Naive thymus-derived CD4-positive, alpha-beta T cell (primary cell): Measurements from ENCODE around the gene CPEB2. TPM values are rescaled to one million over a fixed set of nuclear protein-coding genes. Genes with fewer than 3 reads are reported as not detected.

Source experiments
- ATAC-seq: fragments of 150-1000 bp; cut with Tn5 transposase; 2 replicates; pipeline ENCODE4 v1.10.0; 2021; ENCODE audit warnings: mild to moderate bottlenecking, moderate library complexity
- CTCF ChIA-PET: fragments of 350-600 bp; sonication (Branson Sonifier 250); formaldehyde crosslinking; loops from one replicate; lab custom pipeline; 2021; ENCODE audit warnings: antibody characterized with exemption; lab: Charles Lee
- POLR2A ChIA-PET: fragments of 350-600 bp; sonication (Branson Sonifier 250); formaldehyde crosslinking; loops from one replicate; lab custom pipeline; 2021; ENCODE audit warnings: antibody characterized with exemption, inconsistent platforms; lab: Charles Lee
- DNase-seq, 9 donors: peaks; one replicate each; pipeline versions ENCODE4 v3.0.0 to v3.0.0-alpha.2; 2020 to 2022; ENCODE audit warnings: mixed read lengths in 1 of 9
- H3K27ac ChIP-seq: one replicate; pipeline ENCODE4 v1.7.0; 2013; ENCODE audit warnings: mild to moderate bottlenecking, low read depth, low read length, moderate library complexity
- H3K27me3 ChIP-seq, 2 donors: one replicate each; pipeline ENCODE4 v1.7.0; 2013; ENCODE audit warnings: low read length in 2 of 2, mild to moderate bottlenecking in 2 of 2, moderate library complexity in 2 of 2; ENCODE audit not compliant: control insufficient read depth in 2 of 2, insufficient read depth in 2 of 2
- H3K36me3 ChIP-seq, 3 experiments: 1 replicate in 2 of 3; 2 replicates in 1 of 3; pipeline ENCODE4 v1.7.0; 2013; ENCODE audit warnings: low read length in 3 of 3, mild to moderate bottlenecking in 3 of 3, moderate library complexity in 1 of 3; ENCODE audit not compliant: insufficient read depth in 3 of 3, control insufficient read depth in 2 of 3
- H3K4me1 ChIP-seq, 2 donors: one replicate each; pipeline ENCODE4 v1.7.0; 2013; ENCODE audit warnings: low read length in 2 of 2, mild to moderate bottlenecking in 2 of 2, moderate library complexity in 1 of 2; ENCODE audit not compliant: control insufficient read depth in 2 of 2, insufficient read depth in 2 of 2
- H3K4me3 ChIP-seq: 2 replicates; pipeline ENCODE4 v1.7.0; 2013; ENCODE audit warnings: mild to moderate bottlenecking, low read length
- H3K9me3 ChIP-seq, 3 experiments: 1 replicate in 2 of 3; 2 replicates in 1 of 3; pipeline ENCODE4 v1.7.0; 2013; ENCODE audit warnings: low read length in 3 of 3; ENCODE audit not compliant: control insufficient read depth in 2 of 3
- H3K27ac Mint-ChIP-seq, 9 donors: one replicate each; pipeline ENCODE4 v1.8.0; 2020 to 2022; ENCODE audit warnings: mixed read lengths in 9 of 9, mild to moderate bottlenecking in 8 of 9, moderate library complexity in 5 of 9, inconsistent platforms in 2 of 9
- H3K27me3 Mint-ChIP-seq, 5 donors: one replicate each; pipeline ENCODE4 v1.8.0; 2021 to 2022; ENCODE audit warnings: mixed read lengths in 5 of 5, mild to moderate bottlenecking in 1 of 5
- H3K36me3 Mint-ChIP-seq, 5 donors: one replicate each; pipeline ENCODE4 v1.8.0; 2020 to 2022; ENCODE audit warnings: mixed read lengths in 5 of 5, mild to moderate bottlenecking in 3 of 5, inconsistent platforms in 1 of 5
- H3K4me1 Mint-ChIP-seq, 7 donors: one replicate each; pipeline ENCODE4 v1.8.0; 2020 to 2022; ENCODE audit warnings: mixed read lengths in 7 of 7, mild to moderate bottlenecking in 3 of 7, inconsistent platforms in 1 of 7
- H3K4me3 Mint-ChIP-seq, 10 donors: one replicate each; pipeline ENCODE4 v1.8.0; 2020 to 2022; ENCODE audit warnings: mild to moderate bottlenecking in 10 of 10, mixed read lengths in 10 of 10, moderate library complexity in 6 of 10, inconsistent platforms in 2 of 10
- H3K9me3 Mint-ChIP-seq, 11 donors: one replicate each; pipeline ENCODE4 v1.8.0; 2020 to 2022; ENCODE audit warnings: mixed read lengths in 11 of 11, mild to moderate bottlenecking in 4 of 11, inconsistent platforms in 1 of 11, moderate library complexity in 1 of 11
- intact Hi-C, 2 donors: fragments of 100-400 bp; cut with micrococcal nuclease; formaldehyde crosslinking; loops; one replicate each; pipeline ENCODE4 v1.15.1; 2023
- polyA plus RNA-seq, 2 donors: library from polyadenylated mRNA; unstranded; fragments of 300-500 nt; fragmentation: Illumina TruSeq; gene quantifications; one replicate each; pipeline ENCODE4 v1.2.3, GENCODE V29; 2021
- total RNA-seq, 6 experiments: library from RNA in 5 of 6; stranded (reverse) in 5 of 6; gene quantifications; 1 replicate in 5 of 6; 2 replicates in 1 of 6; pipeline ENCODE4 v1.2.3 and lab custom pipeline; 2021 to 2026

The CPEB2 gene
- total and polyA plus RNA-seq, 7 experiments from 2014 or later = 0.82 to 21.7 (median 13.2) TPM

- ChIA-PET CTCF (no interaction called here), POLR2A (interaction anchor here (1.2 kb wide), 1 partner anchor 9 kb away, joined by 3 read pairs; no protein-coding TSS in a partner anchor)
- no peaks in the 10 kb centered on the region for H3K9me3 Mint-ChIP-seq
- intact Hi-C loops = no loop called here
- peaks cover 7 to 34% (median 28%) of the 10 kb centered on the region in 5 donors for H3K36me3 Mint-ChIP-seq
- Histone ChIP-seq H3K4me3 (no peak overlapping the region), H3K27ac (no peak overlapping the region), H3K4me1 (no peaks in the 10 kb centered on the region), H3K27me3 (no peaks in the 10 kb centered on the region), H3K9me3 (no peaks in the 10 kb centered on the region), H3K36me3 (no peaks in the 10 kb centered on the region)
- H3K4me1 Mint-ChIP-seq = peaks cover 26 to 55% (median 35%) of the 10 kb centered on the region in 7 donors
- ATAC-seq (no peak), DNase-seq (no peak)
- no peak overlapping the region for H3K4me3 Mint-ChIP-seq
- no peaks in the 10 kb centered on the region for H3K27me3 Mint-ChIP-seq
- no peak overlapping the region for H3K27ac Mint-ChIP-seq
Measured at GRCh38 chr4:15024386-15024785, 22.1 kb downstream of the CPEB2 start.

DNA sequence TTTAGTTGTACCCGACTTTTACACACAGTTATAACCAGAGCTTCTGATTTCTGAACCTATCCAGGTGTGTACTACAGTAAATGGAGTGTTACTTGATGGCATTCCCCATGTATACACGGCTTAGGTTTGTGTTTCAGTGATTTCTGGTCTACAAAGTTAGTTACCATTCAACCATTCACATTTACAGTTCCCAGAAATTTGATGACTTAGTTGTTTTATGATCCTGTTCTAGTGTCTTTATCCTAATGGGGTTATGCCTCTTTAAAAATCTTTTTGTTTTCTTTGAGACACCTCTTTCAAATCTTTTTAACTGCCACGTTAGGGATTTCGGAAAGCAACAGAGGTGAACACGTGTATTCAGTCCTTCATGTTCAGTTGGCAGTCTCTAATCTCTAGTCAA lies 23.4 kb downstream of the CPEB2 start:
- Histone ChIP-seq H3K4me3 (no peak overlapping the region), H3K9me3 (no peaks in the 10 kb centered on the region), H3K4me1 (no peaks in the 10 kb centered on the region), H3K27me3 (no peaks in the 10 kb centered on the region), H3K27ac (no peak overlapping the region), H3K36me3 (no peaks in the 10 kb centered on the region)
- DNase-seq (no peak), ATAC-seq (no peak)
- H3K4me1 Mint-ChIP-seq = peaks cover 18 to 54% (median 31%) of the 10 kb centered on the region in 7 donors
- POLR2A ChIA-PET = no interaction called here
- no peaks in the 10 kb centered on the region for H3K9me3 Mint-ChIP-seq
- no peak overlapping the region for H3K4me3 Mint-ChIP-seq
- peaks cover 4 to 26% (median 23%) of the 10 kb centered on the region in 5 donors for H3K36me3 Mint-ChIP-seq
- no peaks in the 10 kb centered on the region for H3K27me3 Mint-ChIP-seq
- intact Hi-C loops = no loop called here
- H3K27ac Mint-ChIP-seq = no peak overlapping the region
- CTCF ChIA-PET = no interaction called here

DNA sequence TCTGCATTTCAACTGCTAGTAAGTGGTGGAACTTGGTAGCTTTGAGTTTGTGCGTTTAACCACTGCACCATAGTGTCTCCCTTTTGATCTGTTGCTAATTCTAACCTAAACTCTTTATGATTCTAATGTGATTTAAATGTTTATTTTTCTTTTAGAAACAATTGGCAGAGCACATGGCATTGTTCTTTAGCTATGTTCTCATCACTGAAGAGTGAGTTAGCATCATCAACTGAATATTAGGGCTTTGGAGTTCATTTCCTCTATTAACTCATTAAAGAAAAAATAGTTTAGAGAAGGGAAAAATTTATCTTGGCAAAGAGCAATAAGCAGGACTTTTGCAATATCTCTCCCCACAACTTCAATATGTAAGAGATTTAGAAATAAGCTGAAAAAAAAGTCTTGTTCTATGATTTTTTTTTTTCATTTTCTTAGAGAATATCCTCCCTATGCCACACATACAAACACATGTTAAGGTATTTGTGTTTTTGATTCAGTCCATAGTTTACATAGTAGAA lies 25.7 kb downstream of the CPEB2 start:
- Mint-ChIP-seq H3K27me3 (no peaks in the 10 kb centered on the region), H3K4me3 (no peak overlapping the region), H3K36me3 (peaks cover 3 to 26% (median 22%) of the 10 kb centered on the region in 5 donors), H3K27ac (no peak overlapping the region), H3K4me1 (peaks cover 4 to 35% (median 19%) of the 10 kb centered on the region in 7 donors), H3K9me3 (no peaks in the 10 kb centered on the region)
- DNase-seq (no peak), ATAC-seq (no peak)
- Histone ChIP-seq H3K36me3 (no peaks in the 10 kb centered on the region), H3K4me1 (no peaks in the 10 kb centered on the region), H3K27ac (no peak overlapping the region), H3K4me3 (no peak overlapping the region), H3K27me3 (no peaks in the 10 kb centered on the region), H3K9me3 (no peaks in the 10 kb centered on the region)
- ChIA-PET CTCF (no interaction called here), POLR2A (no interaction called here)
- intact Hi-C loops = no loop called here

- Mint-ChIP-seq H3K27me3 (no peaks in the 10 kb centered on the region), H3K36me3 (peaks cover 7 to 39% (median 27%) of the 10 kb centered on the region in 5 donors), H3K27ac (no peak overlapping the region), H3K4me3 (no peak overlapping the region), H3K4me1 (peaks cover 4 to 39% (median 20%) of the 10 kb centered on the region in 7 donors), H3K9me3 (no peaks in the 10 kb centered on the region)
- Histone ChIP-seq H3K27ac (no peak overlapping the region), H3K27me3 (no peaks in the 10 kb centered on the region), H3K4me3 (no peak overlapping the region), H3K9me3 (no peaks in the 10 kb centered on the region), H3K36me3 (peaks cover 0 to 10% (median 6%) of the 10 kb centered on the region in 3 experiments), H3K4me1 (no peaks in the 10 kb centered on the region)
- no peak for ATAC-seq
- CTCF ChIA-PET = interaction anchor here (0.7 kb wide), 1 partner anchor 853 kb away, joined by 3 read pairs; no protein-coding TSS in a partner anchor
- DNase-seq = no peak
- intact Hi-C loops = no loop called here
- POLR2A ChIA-PET = no interaction called here
Measured at GRCh38 chr4:15031197-15031596, 28.9 kb downstream of the CPEB2 start.

GRCh38 chr4:15031993-15032675 lies 29.9 kb downstream of the CPEB2 start:
- intact Hi-C loops = no loop called here
- no peaks in the 10 kb centered on the region for H3K4me1 ChIP-seq
- no peaks in the 10 kb centered on the region for H3K27me3 Mint-ChIP-seq
- ATAC-seq (no peak), DNase-seq (no peak)
- H3K4me1 Mint-ChIP-seq = peaks cover 3 to 39% (median 20%) of the 10 kb centered on the region in 7 donors
- ChIA-PET CTCF (no interaction called here), POLR2A (no interaction called here)
- H3K4me3 ChIP-seq = no peak overlapping the region
- H3K9me3 Mint-ChIP-seq = no peaks in the 10 kb centered on the region
- no peak overlapping the region for H3K27ac ChIP-seq
- H3K9me3 ChIP-seq = no peaks in the 10 kb centered on the region
- H3K4me3 Mint-ChIP-seq = no peak overlapping the region
- peaks cover 7 to 42% (median 26%) of the 10 kb centered on the region in 5 donors for H3K36me3 Mint-ChIP-seq
- H3K36me3 ChIP-seq = peaks cover 0 to 10% (median 6%) of the 10 kb centered on the region in 3 experiments
- H3K27me3 ChIP-seq = no peaks in the 10 kb centered on the region
- no peak overlapping the region for H3K27ac Mint-ChIP-seq

GRCh38 chr4:15034071-15034764 lies 31.9 kb downstream of the CPEB2 start:
- DNase-seq (no peak), ATAC-seq (no peak)
- peaks cover 0 to 10% (median 10%) of the 10 kb centered on the region in 3 experiments for H3K36me3 ChIP-seq
- no peak overlapping the region for H3K27ac Mint-ChIP-seq
- no peak overlapping the region for H3K4me3 Mint-ChIP-seq
- ChIA-PET POLR2A (no interaction called here), CTCF (no interaction called here)
- intact Hi-C loops = no loop called here
- H3K27me3 ChIP-seq = no peaks in the 10 kb centered on the region
- H3K27ac ChIP-seq = no peak overlapping the region
- peaks cover 4 to 37% (median 17%) of the 10 kb centered on the region in 5 donors for H3K36me3 Mint-ChIP-seq
- H3K4me1 ChIP-seq = no peaks in the 10 kb centered on the region
- H3K4me1 Mint-ChIP-seq = peaks cover 0 to 34% (median 14%) of the 10 kb centered on the region in 7 donors
- H3K27me3 Mint-ChIP-seq = no peaks in the 10 kb centered on the region
- H3K9me3 Mint-ChIP-seq = no peaks in the 10 kb centered on the region
- H3K4me3 ChIP-seq = no peak overlapping the region
- no peaks in the 10 kb centered on the region for H3K9me3 ChIP-seq
